ENCODE results near the gene PHACTR2. TPM values are rescaled to one million over a fixed set of nuclear protein-coding genes. Genes with fewer than 3 reads are reported as not detected.
"Not testable (repeated sequence)": the region's sequence is repeated elsewhere in the genome, so short reads cannot be mapped to it uniquely, and the experiment has no call there.

PHACTR2 gene
- total RNA-seq, 1 donor from 2014 or later: 142 TPM

- H3K27ac ChIP-seq: no peak overlapping the region
- ATAC-seq (no peak), DNase-seq (no peak)
- no peak overlapping the region for H3K4me3 ChIP-seq
- no peaks in the 10 kb centered on the region for H3K27me3 ChIP-seq
- peaks cover 7% of the 10 kb centered on the region for H3K4me1 ChIP-seq
- TF ChIP-seq CTCF (IDR thresholded peaks at IDR 0.05): no peak
- peaks cover 48% of the 10 kb centered on the region for H3K36me3 ChIP-seq
- no peaks in the 10 kb centered on the region for H3K9me3 ChIP-seq
- intact Hi-C loops (cut with DNase I): no loop called here
Measured at GRCh38 chr6:143774347-143774746, 96.6 kb downstream of the PHACTR2 start.

- ATAC-seq: no peak
- no peak overlapping the region for H3K4me3 ChIP-seq
- intact Hi-C loops (cut with DNase I): no loop called here
- no peaks in the 10 kb centered on the region for H3K27me3 ChIP-seq
- H3K4me1 ChIP-seq: peaks cover 7% of the 10 kb centered on the region
- H3K27ac ChIP-seq: no peak overlapping the region
- no peak for DNase-seq
- H3K36me3 ChIP-seq: peaks cover 50% of the 10 kb centered on the region
- TF ChIP-seq CTCF (IDR thresholded peaks at IDR 0.05): no peak
- no peaks in the 10 kb centered on the region for H3K9me3 ChIP-seq
Measured at GRCh38 chr6:143775336-143775735, 97.6 kb downstream of the PHACTR2 start.

GRCh38 chr6:143778926-143779325 lies 101.2 kb downstream of the PHACTR2 start:
- H3K4me3 ChIP-seq: no peak overlapping the region
- TF ChIP-seq CTCF (IDR thresholded peaks at IDR 0.05): no peak
- intact Hi-C loops (cut with DNase I): no loop called here
- no peaks in the 10 kb centered on the region for H3K27me3 ChIP-seq
- no peak for DNase-seq
- H3K27ac ChIP-seq: no peak overlapping the region
- H3K9me3 ChIP-seq: no peaks in the 10 kb centered on the region
- H3K36me3 ChIP-seq: peaks cover 65% of the 10 kb centered on the region
- no peak for ATAC-seq
- peaks cover 7% of the 10 kb centered on the region for H3K4me1 ChIP-seq

GRCh38 chr6:143782481-143782880 lies 104.7 kb downstream of the PHACTR2 start:
- Histone ChIP-seq H3K9me3 (no peaks in the 10 kb centered on the region), H3K36me3 (peaks cover 52% of the 10 kb centered on the region), H3K27me3 (no peaks in the 10 kb centered on the region), H3K4me3 (no peak overlapping the region), H3K27ac (no peak overlapping the region), H3K4me1 (no peaks in the 10 kb centered on the region)
- ATAC-seq (no peak), DNase-seq (no peak)
- TF ChIP-seq CTCF (IDR thresholded peaks at IDR 0.05): no peak
- intact Hi-C loops (cut with DNase I): no loop called here

- H3K4me1 ChIP-seq: no peaks in the 10 kb centered on the region
- no peak for TF ChIP-seq CTCF (IDR thresholded peaks at IDR 0.05)
- intact Hi-C loops (cut with DNase I): no loop called here
- H3K4me3 ChIP-seq: no peak overlapping the region
- no peak for ATAC-seq
- H3K27me3 ChIP-seq: no peaks in the 10 kb centered on the region
- no peak for DNase-seq
- peaks cover 47% of the 10 kb centered on the region for H3K36me3 ChIP-seq
- no peaks in the 10 kb centered on the region for H3K9me3 ChIP-seq
- no peak overlapping the region for H3K27ac ChIP-seq
Measured at GRCh38 chr6:143783077-143783476, 105.3 kb downstream of the PHACTR2 start.

- Histone ChIP-seq H3K9me3 (no peaks in the 10 kb centered on the region), H3K27ac (no peak overlapping the region), H3K36me3 (peaks cover 46% of the 10 kb centered on the region), H3K27me3 (no peaks in the 10 kb centered on the region), H3K4me3 (no peak overlapping the region), H3K4me1 (no peaks in the 10 kb centered on the region)
- TF ChIP-seq CTCF (IDR thresholded peaks at IDR 0.05): no peak
- ATAC-seq (no peak), DNase-seq (no peak)
- intact Hi-C loops (cut with DNase I): no loop called here
Measured at GRCh38 chr6:143784316-143784715, 106.6 kb downstream of the PHACTR2 start.

- intact Hi-C loops (cut with DNase I); H3K4me3 ChIP-seq; H3K9me3 ChIP-seq; H3K27ac ChIP-seq; DNase-seq; ATAC-seq; H3K27me3 ChIP-seq; H3K4me1 ChIP-seq: not testable (repeated sequence)
- H3K36me3 ChIP-seq: peaks cover 53% of the 10 kb centered on the region
Measured at GRCh38 chr6:143786371-143786770, 108.6 kb downstream of the PHACTR2 start.
